Measurements from ENCODE around the gene ITLN2.
"Not testable (repeated sequence)": the region's sequence is repeated elsewhere in the genome, so short reads cannot be mapped to it uniquely, and the experiment has no call there.

The ITLN2 gene

DNA sequence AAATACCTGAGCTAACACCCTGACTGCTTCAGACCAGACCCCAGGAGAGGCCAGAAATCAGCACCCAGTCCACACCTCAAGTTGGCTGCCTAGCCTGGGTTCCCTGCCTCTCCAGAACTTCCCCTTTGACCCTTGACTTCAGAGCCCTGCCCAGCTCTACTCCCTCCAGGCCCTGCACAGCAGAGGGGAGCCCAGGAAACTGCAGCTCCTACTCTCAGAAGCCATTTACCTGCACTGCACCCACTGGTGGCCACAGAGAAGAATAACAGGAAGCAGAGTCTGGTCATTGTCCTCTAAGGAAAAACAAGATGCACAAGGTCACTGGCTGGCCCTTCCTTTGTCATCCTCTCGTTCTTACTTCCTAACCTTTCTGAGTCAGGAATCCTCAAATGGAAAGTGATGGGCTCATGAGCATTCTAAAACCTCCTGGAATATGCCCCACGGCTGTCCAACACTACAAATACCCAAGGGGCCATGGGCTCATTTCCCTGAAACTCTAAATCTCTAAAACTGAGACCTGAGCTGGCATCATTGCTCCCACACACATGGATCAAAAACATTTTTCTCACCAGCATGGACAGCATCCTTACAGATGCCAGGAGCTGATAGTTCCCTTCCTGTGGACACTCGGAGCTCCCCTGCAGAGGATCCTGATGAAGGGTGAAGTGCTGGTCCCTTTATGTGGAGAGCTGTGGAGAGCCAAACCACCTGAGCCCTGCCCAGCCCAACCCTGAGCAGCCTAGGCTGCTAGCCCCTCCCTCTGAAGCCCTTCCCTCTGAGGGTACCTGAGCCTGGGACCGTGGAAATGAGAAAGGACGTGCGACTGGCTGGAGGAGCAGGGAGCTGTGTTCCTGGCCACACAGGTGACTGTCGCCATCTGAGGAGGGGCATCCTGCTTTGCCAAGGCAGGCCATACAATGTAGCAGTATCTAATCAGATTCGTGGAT is at the start of gene ITLN2:
Gene ITLN2, minus strand, starts transcription at position 652 of the 947 bp plus-strand sequence. Its CDS starts 68 bp downstream, at position 584.
- peak; percentile 53 to 60 for DNase-seq

DNA sequence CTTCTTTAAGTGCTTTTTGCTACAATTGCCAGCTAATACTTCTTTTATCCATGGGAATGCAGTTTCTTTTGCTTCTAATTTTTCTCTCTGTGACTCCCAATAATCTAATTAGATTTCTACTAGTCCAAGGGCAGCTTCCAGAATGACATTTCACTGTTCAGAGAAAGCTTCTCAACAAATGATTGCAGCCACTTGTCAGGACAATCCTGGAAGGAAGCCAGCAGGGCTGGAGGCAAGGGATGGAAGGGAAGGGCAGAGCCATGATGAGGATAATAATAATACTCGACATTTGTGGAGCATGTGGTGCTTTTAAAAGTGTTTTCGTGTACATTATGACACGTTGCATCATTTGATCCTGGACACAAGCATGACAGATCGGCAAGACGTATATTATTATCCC is 46.9 kb upstream of the ITLN2 start:
- DNase-seq, result no peak

DNA sequence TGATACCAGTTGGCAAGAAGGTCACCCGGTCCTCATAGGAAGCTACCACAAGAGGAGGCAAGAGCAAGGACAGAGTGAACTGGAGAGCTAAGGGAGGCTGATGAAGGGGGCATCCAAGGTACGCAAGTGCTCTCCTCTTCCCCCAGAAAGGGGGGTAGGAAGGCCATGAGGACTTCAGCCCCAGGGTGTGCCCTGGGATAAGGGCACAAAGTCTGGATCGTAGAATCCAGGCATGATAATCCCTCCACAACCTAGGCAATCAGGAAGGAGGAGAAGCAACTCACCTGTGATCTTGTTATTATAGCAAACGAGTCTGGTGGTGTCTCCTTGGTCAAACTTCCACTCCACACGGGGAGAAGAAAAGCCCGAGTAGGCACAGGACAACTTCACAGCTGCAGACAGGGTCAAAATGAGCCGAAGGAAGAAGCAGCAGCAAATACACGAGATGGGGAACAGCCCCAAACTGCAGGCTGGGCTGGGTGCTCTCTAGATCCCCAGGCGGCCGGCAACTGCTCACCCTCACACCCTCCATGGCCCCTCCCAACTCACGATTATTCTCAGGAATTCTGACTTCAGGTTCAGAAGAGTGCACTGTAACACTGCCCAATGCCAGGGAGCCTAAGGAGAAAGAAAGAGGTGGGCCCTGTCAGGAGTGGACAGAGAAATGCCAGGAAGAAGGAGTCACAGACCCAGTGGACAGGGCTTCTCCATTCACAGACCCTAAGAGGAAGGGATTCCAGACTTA is 46.3 kb upstream of the ITLN2 start:
- DNase-seq, result no peak

GRCh38 chr1:160999376-160999775 is 44.8 kb upstream of the ITLN2 start:
- DNase-seq, result no peak

DNA sequence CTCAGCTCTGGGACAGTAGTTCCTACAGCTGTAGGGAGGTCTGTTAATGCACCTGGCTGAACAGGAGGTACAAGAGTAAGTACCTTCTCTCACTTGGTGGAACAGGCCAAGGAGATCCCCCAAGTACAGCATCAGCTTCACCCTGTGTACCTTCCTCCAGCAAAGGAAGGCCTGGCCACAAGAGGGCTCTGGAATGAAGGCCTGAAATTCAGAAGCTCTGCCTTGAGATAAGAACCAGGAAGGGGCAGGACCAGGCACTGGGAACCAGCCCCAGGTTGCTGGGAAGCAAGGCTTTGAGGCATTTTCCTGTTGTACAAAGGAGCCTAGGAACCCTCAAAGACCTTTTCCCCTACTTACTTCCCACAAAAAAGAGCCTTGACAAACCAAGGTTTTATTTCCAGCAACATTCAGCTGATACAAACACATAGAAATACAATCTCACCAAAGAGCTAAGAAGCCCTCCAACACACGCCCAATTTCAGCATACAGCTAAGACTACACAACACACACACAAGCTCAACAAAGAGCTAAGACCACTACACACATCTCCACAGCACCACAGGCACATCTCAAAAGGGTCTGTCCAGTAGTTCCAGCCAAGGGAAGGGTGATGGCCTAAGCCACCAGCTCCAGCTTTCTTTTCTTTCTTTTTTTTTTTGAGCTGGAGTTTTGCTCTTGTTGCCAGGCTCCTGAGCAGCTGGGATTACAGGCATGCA is 42.9 kb upstream of the ITLN2 start:
- DNase-seq, result peak; percentile 55 to 67

GRCh38 chr1:160996178-160996577 is 41.6 kb upstream of the ITLN2 start:
- no peak for DNase-seq

DNA sequence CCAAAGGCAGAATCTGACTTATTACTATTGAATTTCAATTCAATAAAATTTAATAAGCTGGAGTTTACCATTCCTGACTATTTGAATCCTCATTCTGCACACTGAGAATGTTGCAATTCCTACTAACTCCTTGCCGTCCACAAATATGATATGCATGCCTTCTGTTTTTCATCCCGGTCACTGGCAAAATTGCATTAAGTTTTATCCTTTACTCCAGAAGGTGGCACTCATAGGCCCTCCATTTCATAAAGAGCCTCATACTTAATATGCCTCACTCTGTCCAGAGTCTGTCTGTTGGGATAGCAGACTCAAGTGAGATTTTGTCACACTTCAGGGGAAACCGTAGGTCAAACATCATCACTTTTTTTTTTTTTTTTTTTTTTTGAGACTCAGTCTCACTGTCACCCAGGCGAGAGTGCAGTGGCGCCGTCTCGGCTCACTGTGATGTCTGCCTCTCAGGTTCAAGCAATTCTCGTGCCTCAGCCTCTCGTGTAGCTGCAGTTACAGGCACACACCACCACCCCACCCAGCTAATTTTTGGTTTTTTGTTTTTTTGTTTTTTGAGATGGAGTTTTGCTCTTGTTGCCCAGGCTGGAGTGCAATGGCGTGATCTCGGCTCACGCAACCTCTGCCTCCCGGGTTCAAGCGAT is 39.1 kb upstream of the ITLN2 start:
- peak in 1 of 2 donors; percentile 27 for DNase-seq

DNA sequence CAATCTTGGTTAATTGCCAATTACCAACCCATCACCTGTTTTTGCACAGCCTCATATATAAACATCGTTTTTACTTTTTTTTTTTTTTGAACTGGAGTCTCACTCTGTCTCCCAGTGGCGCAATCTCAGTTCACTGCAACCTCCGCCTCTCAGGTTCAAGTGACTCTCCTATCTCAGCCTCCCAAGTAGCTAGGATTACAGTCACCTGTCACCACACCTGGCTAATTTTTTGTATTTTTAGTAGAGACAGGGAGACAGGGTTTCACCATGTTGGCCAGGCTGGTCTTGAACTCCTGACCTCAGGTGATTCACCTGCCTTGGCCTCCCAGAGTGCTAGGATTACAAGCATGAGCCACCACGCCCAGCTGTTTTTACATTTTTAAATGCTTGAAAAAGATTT is 37.4 kb upstream of the ITLN2 start:
- not testable (repeated sequence) for DNase-seq

GRCh38 chr1:160987359-160988050 is 32.9 kb upstream of the ITLN2 start:
- no peak for DNase-seq

DNA sequence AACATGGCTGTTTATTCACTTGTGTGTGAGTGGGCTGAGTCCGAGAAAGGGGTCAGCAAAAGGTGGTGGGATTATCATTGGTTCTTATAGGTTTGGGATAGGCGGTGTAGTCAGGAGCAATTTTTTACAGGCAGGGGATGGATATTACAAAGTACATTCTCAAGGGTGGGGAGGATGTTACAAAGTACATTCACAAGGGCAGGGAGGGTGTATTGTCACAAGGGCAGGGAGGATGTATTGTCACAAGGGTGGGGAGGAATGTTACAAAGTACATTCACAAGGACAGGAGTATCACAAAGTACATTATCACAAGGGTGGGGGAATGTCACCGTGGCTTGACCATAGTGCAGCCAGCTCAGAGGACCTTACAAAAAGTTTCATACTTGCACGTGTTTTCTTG is 31.1 kb upstream of the ITLN2 start:
- DNase-seq, result no peak

DNA sequence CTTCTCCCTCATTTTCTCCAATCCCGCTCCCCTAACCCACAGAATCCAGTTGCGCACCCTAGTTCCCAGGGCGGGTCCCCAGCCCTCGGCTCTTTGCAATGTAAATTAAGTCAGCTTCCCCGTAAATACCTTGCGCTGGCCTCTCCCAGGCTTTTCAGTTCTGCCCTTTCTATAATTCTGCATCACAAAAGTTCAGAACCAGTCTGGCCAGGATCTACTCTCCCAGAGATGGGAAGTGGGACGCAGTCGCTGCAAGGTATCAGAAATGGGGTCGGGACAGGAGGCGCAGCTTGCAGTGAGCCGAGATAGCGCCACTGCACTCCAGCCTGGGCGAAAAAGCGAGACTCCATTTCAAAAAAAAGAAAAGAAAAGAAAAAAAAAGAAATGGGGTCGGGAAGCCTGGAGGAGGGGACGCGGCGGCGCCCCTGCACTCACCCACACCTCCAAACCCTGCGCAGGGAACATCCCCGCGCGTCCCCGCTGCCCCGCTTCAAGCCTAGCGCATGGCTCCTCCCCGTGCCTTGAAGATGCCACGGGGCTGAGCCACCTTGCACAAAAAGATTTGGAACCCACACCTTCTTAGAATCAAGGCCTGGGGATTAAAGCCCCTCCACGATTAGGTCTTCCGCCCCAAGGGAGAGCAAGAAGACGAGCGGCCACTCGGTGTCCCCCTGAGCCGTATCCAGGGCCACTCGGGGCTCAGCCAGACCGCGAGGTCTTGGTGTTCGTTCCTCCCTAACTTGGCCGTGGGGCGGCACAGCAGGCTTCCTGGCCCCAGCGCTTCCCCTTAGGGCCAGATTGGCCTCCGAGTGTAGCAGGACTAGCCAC is 27.2 kb upstream of the ITLN2 start:
- no peak for DNase-seq

GRCh38 chr1:160979286-160979685 is 24.7 kb upstream of the ITLN2 start:
- no peak for DNase-seq

GRCh38 chr1:160978510-160978927 is 23.9 kb upstream of the ITLN2 start:
- no peak for DNase-seq

DNA sequence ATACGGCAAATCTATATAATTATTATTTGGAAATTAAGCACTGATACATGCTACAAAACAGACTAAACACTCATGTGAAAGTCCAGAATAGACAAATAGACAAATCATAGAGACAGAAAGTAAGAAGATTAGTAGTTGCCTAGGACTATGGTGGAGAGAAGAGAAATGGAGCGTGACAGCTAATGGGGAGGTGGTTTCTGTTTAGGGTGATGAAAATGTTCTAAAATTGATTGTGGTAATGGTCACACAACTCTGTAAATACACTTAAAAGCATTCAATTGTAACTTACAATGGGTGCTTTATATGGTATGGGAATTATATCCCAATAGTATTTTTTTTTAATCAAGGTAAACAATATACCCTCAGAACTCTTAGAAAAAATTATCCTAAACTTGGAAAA is 20.4 kb upstream of the ITLN2 start:
- DNase-seq, result no peak

DNA sequence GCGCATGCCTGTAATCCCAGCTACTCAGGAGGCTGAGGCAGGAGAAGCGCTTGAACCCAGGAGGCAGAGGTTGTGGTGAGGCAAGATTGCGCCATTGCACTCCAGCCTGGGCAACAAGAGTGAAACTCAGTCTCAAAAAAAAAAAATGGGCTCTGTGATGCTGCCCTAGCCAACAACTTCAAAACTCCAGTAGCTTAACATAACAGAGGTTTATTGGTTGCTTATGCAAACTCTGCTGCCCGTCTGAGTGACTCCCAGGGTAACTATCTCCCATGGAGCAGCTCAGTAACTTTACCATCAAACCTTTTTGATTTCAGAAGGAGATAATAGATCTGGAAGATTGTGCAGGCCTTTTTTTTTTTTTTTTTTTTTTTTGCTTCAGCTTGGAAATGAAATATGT is 18.9 kb upstream of the ITLN2 start:
- DNase-seq, result no peak

GRCh38 chr1:160972939-160973338 is 18.3 kb upstream of the ITLN2 start:
- DNase-seq, result no peak

GRCh38 chr1:160971618-160972056 is 17.0 kb upstream of the ITLN2 start:
- no peak for DNase-seq

DNA sequence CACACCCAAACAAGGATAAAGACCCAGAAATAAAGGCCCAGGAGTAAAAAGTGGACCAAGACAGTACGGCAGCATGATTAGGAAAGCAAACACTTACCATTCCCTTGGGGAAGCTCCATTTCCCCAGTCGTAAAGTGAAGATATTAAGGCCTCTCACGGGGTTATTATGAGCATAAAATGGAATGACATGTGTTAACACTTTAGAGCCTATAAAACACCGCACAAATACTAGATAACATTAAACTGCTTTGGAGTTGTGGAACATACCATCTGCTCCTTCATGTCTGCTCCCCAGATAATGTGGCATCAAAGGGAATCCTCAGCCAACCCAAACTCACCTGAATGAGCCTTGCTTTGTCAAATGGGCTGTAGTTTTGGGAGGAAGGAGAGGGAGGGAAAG is 8.9 kb upstream of the ITLN2 start:
- DNase-seq, result no peak

GRCh38 chr1:160961419-160961818 is 6.8 kb upstream of the ITLN2 start:
- DNase-seq, result no peak

DNA sequence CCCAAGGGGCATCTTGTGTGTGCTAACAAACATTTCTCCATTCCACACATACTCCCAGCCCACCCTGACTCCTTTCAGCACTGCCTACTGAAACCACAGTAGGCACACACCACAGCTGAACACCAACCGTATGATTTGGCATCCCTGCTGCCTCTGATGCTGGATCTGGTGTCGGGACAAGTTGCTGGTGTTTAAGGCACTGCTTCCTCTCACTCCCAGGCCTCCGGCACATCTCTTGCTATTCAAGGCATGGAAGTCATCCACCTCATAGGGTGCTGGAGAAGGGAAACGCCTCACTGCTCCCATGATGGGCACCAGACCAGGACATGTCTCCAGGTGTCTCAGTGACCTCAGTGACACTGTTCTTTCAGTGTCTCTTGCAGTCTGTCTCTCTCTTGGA is 2.4 kb upstream of the ITLN2 start:
- DNase-seq, result no peak

DNA sequence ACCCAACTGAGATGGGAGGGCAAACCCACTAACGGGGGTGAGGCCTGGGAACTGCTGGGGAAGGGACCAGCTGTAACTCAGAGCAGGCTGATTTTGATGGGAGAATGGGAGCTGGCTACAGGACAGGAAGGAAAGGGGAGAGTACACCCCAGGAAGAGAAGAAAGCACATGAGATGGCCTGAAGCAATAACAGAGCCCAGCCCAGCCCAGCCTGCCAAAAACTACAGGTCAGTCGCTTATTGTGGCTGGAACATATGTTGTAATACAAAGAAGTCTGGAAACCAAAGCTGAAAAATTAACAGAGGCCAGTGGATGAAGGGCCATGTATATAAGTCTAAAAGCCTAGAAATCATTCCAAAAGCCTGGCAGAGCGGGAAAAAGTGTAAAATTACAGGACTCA is 1.6 kb downstream of the ITLN2 start:
- DNase-seq, result no peak
